Cardiac fibroblast (primary cell): Measurements from ENCODE around the gene ZNF528.

Experiments
- DNase-seq, 2 donors: peaks; one replicate each; pipeline versions ENCODE4 v3.0.0 to v3.0.0-alpha.2; 2010; ENCODE audit warnings: low read depth in 2 of 2
- H3K4me3 ChIP-seq, 2 donors: replicated peaks in 1 of 2; 1 replicate in 1 of 2; 2 replicates in 1 of 2; pipeline ENCODE4 v1.5.1; 2011; ENCODE audit warnings: low read depth in 2 of 2, low read length in 2 of 2, mild to moderate bottlenecking in 2 of 2, moderate library complexity in 1 of 2
- CTCF ChIP-seq: IDR thresholded peaks from one replicate; pipeline ENCODE4 v1.5.1; 2011; ENCODE audit warnings: low read depth, mild to moderate bottlenecking, low read length, inconsistent platforms

ZNF528 gene

GRCh38 chr19:52398081-52398441 lies 412 bp downstream of the ZNF528 start:
- peak overlapping the region; percentile 69 to 87 for H3K4me3 ChIP-seq
- peak; percentile 8 for TF ChIP-seq CTCF
- DNase-seq, result peak in 1 of 2 donors; percentile 21

- no peak for TF ChIP-seq CTCF
- DNase-seq, result no peak
- H3K4me3 ChIP-seq, result no peak overlapping the region
Measured at GRCh38 chr19:52410276-52410675, 12.6 kb downstream of the ZNF528 start.

GRCh38 chr19:52415711-52416110 lies 18.1 kb downstream of the ZNF528 start:
- no peak overlapping the region for H3K4me3 ChIP-seq
- no peak for TF ChIP-seq CTCF
- DNase-seq, result no peak

- DNase-seq, result no peak
- no peak for TF ChIP-seq CTCF
- H3K4me3 ChIP-seq, result no peak within 1 kb of the TSS
Measured at GRCh38 chr19:52428937-52429336, 31.3 kb downstream of the ZNF528 start, which contains the start of gene ZNF534. ZNF534 (plus strand) TSS chr19:52429148; CDS start chr19:52431475, 2,327 bp downstream.

GRCh38 chr19:52442179-52442578 lies 44.5 kb downstream of the ZNF528 start:
- no peak for TF ChIP-seq CTCF
- H3K4me3 ChIP-seq, result no peak overlapping the region
- no peak for DNase-seq

- no peak for TF ChIP-seq CTCF
- no peak for DNase-seq
- H3K4me3 ChIP-seq, result no peak overlapping the region
Measured at GRCh38 chr19:52444506-52444905, 46.9 kb downstream of the ZNF528 start.

GRCh38 chr19:52451241-52451640 lies 53.6 kb downstream of the ZNF528 start:
- no peak overlapping the region for H3K4me3 ChIP-seq
- no peak for TF ChIP-seq CTCF
- no peak for DNase-seq
